Measurements from ENCODE around the gene GLI3. TPM values are rescaled to one million over a fixed set of nuclear protein-coding genes. Genes with fewer than 3 reads are reported as not detected.

GLI3 gene
- total RNA-seq (under 1 TPM in 1 of 2 experiments, not detected in 1; 0.06 TPM), polyA plus RNA-seq (under 1 TPM in 1 of 2 donors, not detected in 1; 0.13 TPM)

- ChIA-PET POLR2A (ENCODE audit: partially characterized antibody) (no interaction called here), CTCF (ENCODE audit: partially characterized antibody) (no interaction called here)
- Mint-ChIP-seq H3K4me3 (peak within 1 kb of the TSS; percentile 60 to 79 (median 73)), H3K27me3 (peaks cover 32 to 33% of the 10 kb centered on the region in 2 donors), H3K27ac (no peak within 1 kb of the TSS), H3K9me3 (peaks cover 0 to 4% (median 0%) of the 10 kb centered on the region in 8 donors), H3K36me3 (no peaks in the 10 kb centered on the region), H3K4me1 (peaks cover 5 to 24% (median 12%) of the 10 kb centered on the region in 4 donors)
- intact Hi-C loops (cut with micrococcal nuclease): no loop called here
- no peak for DNase-seq
- Histone ChIP-seq H3K27ac (ENCODE audit: low read depth, low read length) (no peak within 1 kb of the TSS), H3K27me3 (ENCODE audit: insufficient read depth, low read length) (peaks cover 8% of the 10 kb centered on the region), H3K36me3 (ENCODE audit: insufficient read depth, low read length) (no peaks in the 10 kb centered on the region), H3K9me3 (ENCODE audit: control insufficient read depth in 1 of 2, low read length in 2 of 2) (no peaks in the 10 kb centered on the region), H3K4me3 (ENCODE audit: low read length in 2 of 2) (no peak within 1 kb of the TSS), H3K4me1 (ENCODE audit: insufficient read depth, low read length) (no peaks in the 10 kb centered on the region)
Observed at GRCh38 chr7:42236976-42237810, at the start of gene GLI3. Gene GLI3 (minus strand): TSS chr7:42237209. CDS start chr7:42223253, 13,956 bp downstream.

GRCh38 chr7:42285383-42285824 is 48.4 kb upstream of the GLI3 start:
- H3K27ac ChIP-seq (ENCODE audit: low read depth, low read length): no peak overlapping the region
- Mint-ChIP-seq H3K9me3 (peaks cover 0 to 3% (median 0%) of the 10 kb centered on the region in 8 donors), H3K4me3 (no peak overlapping the region), H3K27ac (no peak overlapping the region), H3K36me3 (no peaks in the 10 kb centered on the region), H3K27me3 (no peaks in the 10 kb centered on the region), H3K4me1 (no peaks in the 10 kb centered on the region)
- H3K36me3 ChIP-seq (ENCODE audit: insufficient read depth, low read length): no peaks in the 10 kb centered on the region
- intact Hi-C loops (cut with micrococcal nuclease): no loop called here
- H3K4me3 ChIP-seq (ENCODE audit: low read length in 2 of 2): no peak overlapping the region
- H3K27me3 ChIP-seq (ENCODE audit: insufficient read depth, low read length): no peaks in the 10 kb centered on the region
- POLR2A ChIA-PET (ENCODE audit: partially characterized antibody): no interaction called here
- H3K4me1 ChIP-seq (ENCODE audit: insufficient read depth, low read length): no peaks in the 10 kb centered on the region
- no peaks in the 10 kb centered on the region for H3K9me3 ChIP-seq (ENCODE audit: control insufficient read depth in 1 of 2, low read length in 2 of 2)
- DNase-seq: no peak
- CTCF ChIA-PET (ENCODE audit: partially characterized antibody): no interaction called here

- Histone ChIP-seq H3K4me3 (ENCODE audit: low read length in 2 of 2) (no peak overlapping the region), H3K27ac (ENCODE audit: low read depth, low read length) (no peak overlapping the region), H3K9me3 (ENCODE audit: control insufficient read depth in 1 of 2, low read length in 2 of 2) (no peaks in the 10 kb centered on the region), H3K27me3 (ENCODE audit: insufficient read depth, low read length) (no peaks in the 10 kb centered on the region), H3K4me1 (ENCODE audit: insufficient read depth, low read length) (no peaks in the 10 kb centered on the region), H3K36me3 (ENCODE audit: insufficient read depth, low read length) (no peaks in the 10 kb centered on the region)
- no peak for DNase-seq
- Mint-ChIP-seq H3K4me3 (no peak overlapping the region), H3K27ac (no peak overlapping the region), H3K27me3 (no peaks in the 10 kb centered on the region), H3K4me1 (no peaks in the 10 kb centered on the region), H3K9me3 (peaks cover 0 to 5% (median 0%) of the 10 kb centered on the region in 8 donors), H3K36me3 (no peaks in the 10 kb centered on the region)
- POLR2A ChIA-PET (ENCODE audit: partially characterized antibody): no interaction called here
- CTCF ChIA-PET (ENCODE audit: partially characterized antibody): no interaction called here
- intact Hi-C loops (cut with micrococcal nuclease): no loop called here
Observed at GRCh38 chr7:42283553-42283952, 46.5 kb upstream of the GLI3 start.

GRCh38 chr7:42278344-42278743 is 41.3 kb upstream of the GLI3 start:
- H3K4me3 Mint-ChIP-seq: no peak overlapping the region
- H3K27me3 Mint-ChIP-seq: no peaks in the 10 kb centered on the region
- Histone ChIP-seq H3K4me1 (ENCODE audit: insufficient read depth, low read length) (no peaks in the 10 kb centered on the region), H3K9me3 (ENCODE audit: control insufficient read depth in 1 of 2, low read length in 2 of 2) (no peaks in the 10 kb centered on the region), H3K36me3 (ENCODE audit: insufficient read depth, low read length) (no peaks in the 10 kb centered on the region), H3K4me3 (ENCODE audit: low read length in 2 of 2) (no peak overlapping the region), H3K27ac (ENCODE audit: low read depth, low read length) (no peak overlapping the region), H3K27me3 (ENCODE audit: insufficient read depth, low read length) (no peaks in the 10 kb centered on the region)
- H3K9me3 Mint-ChIP-seq: peaks cover 0 to 5% (median 0%) of the 10 kb centered on the region in 8 donors
- H3K27ac Mint-ChIP-seq: no peak overlapping the region
- DNase-seq: no peak
- CTCF ChIA-PET (ENCODE audit: partially characterized antibody): no interaction called here
- H3K36me3 Mint-ChIP-seq: no peaks in the 10 kb centered on the region
- intact Hi-C loops (cut with micrococcal nuclease): no loop called here
- POLR2A ChIA-PET (ENCODE audit: partially characterized antibody): no interaction called here
- H3K4me1 Mint-ChIP-seq: no peaks in the 10 kb centered on the region

GRCh38 chr7:42274053-42274452 is 37.0 kb upstream of the GLI3 start:
- POLR2A ChIA-PET (ENCODE audit: partially characterized antibody): no interaction called here
- Histone ChIP-seq H3K36me3 (ENCODE audit: insufficient read depth, low read length) (no peaks in the 10 kb centered on the region), H3K27ac (ENCODE audit: low read depth, low read length) (no peak overlapping the region), H3K4me1 (ENCODE audit: insufficient read depth, low read length) (no peaks in the 10 kb centered on the region), H3K9me3 (ENCODE audit: control insufficient read depth in 1 of 2, low read length in 2 of 2) (no peaks in the 10 kb centered on the region), H3K4me3 (ENCODE audit: low read length in 2 of 2) (no peak overlapping the region), H3K27me3 (ENCODE audit: insufficient read depth, low read length) (no peaks in the 10 kb centered on the region)
- no peak overlapping the region for H3K4me3 Mint-ChIP-seq
- DNase-seq: no peak
- peaks cover 0 to under 1% (median 0%) of the 10 kb centered on the region in 4 donors for H3K4me1 Mint-ChIP-seq
- H3K36me3 Mint-ChIP-seq: no peaks in the 10 kb centered on the region
- H3K9me3 Mint-ChIP-seq: peaks cover 0 to 7% (median 0%) of the 10 kb centered on the region in 8 donors
- intact Hi-C loops (cut with micrococcal nuclease): no loop called here
- CTCF ChIA-PET (ENCODE audit: partially characterized antibody): no interaction called here
- peaks cover 0 to 2% of the 10 kb centered on the region in 2 donors for H3K27me3 Mint-ChIP-seq
- H3K27ac Mint-ChIP-seq: no peak overlapping the region

- Mint-ChIP-seq H3K4me1 (peaks cover 0 to 5% (median 0%) of the 10 kb centered on the region in 4 donors), H3K36me3 (no peaks in the 10 kb centered on the region), H3K27me3 (peaks cover 0 to 4% of the 10 kb centered on the region in 2 donors), H3K4me3 (no peak overlapping the region), H3K9me3 (peaks cover 0 to 7% (median 0%) of the 10 kb centered on the region in 8 donors), H3K27ac (peak overlapping the region in 1 of 7 donors; percentile 23)
- intact Hi-C loops (cut with micrococcal nuclease): no loop called here
- Histone ChIP-seq H3K4me3 (ENCODE audit: low read length in 2 of 2) (no peak overlapping the region), H3K4me1 (ENCODE audit: insufficient read depth, low read length) (no peaks in the 10 kb centered on the region), H3K27me3 (ENCODE audit: insufficient read depth, low read length) (no peaks in the 10 kb centered on the region), H3K27ac (ENCODE audit: low read depth, low read length) (no peak overlapping the region), H3K36me3 (ENCODE audit: insufficient read depth, low read length) (no peaks in the 10 kb centered on the region), H3K9me3 (ENCODE audit: control insufficient read depth in 1 of 2, low read length in 2 of 2) (no peaks in the 10 kb centered on the region)
- ChIA-PET POLR2A (ENCODE audit: partially characterized antibody) (no interaction called here), CTCF (ENCODE audit: partially characterized antibody) (no interaction called here)
- no peak for DNase-seq
Observed at GRCh38 chr7:42272793-42273665, 36.0 kb upstream of the GLI3 start.

GRCh38 chr7:42269161-42269560 is 32.2 kb upstream of the GLI3 start:
- Mint-ChIP-seq H3K4me3 (no peak overlapping the region), H3K9me3 (peaks cover 0 to 7% (median 0%) of the 10 kb centered on the region in 8 donors), H3K36me3 (no peaks in the 10 kb centered on the region), H3K4me1 (peaks cover 0 to 5% (median 0%) of the 10 kb centered on the region in 4 donors), H3K27ac (no peak overlapping the region), H3K27me3 (peaks cover 0 to 4% of the 10 kb centered on the region in 2 donors)
- no peaks in the 10 kb centered on the region for H3K4me1 ChIP-seq (ENCODE audit: insufficient read depth, low read length)
- intact Hi-C loops (cut with micrococcal nuclease): no loop called here
- H3K27me3 ChIP-seq (ENCODE audit: insufficient read depth, low read length): no peaks in the 10 kb centered on the region
- no peaks in the 10 kb centered on the region for H3K36me3 ChIP-seq (ENCODE audit: insufficient read depth, low read length)
- ChIA-PET POLR2A (ENCODE audit: partially characterized antibody) (no interaction called here), CTCF (ENCODE audit: partially characterized antibody) (no interaction called here)
- no peaks in the 10 kb centered on the region for H3K9me3 ChIP-seq (ENCODE audit: control insufficient read depth in 1 of 2, low read length in 2 of 2)
- no peak overlapping the region for H3K27ac ChIP-seq (ENCODE audit: low read depth, low read length)
- no peak overlapping the region for H3K4me3 ChIP-seq (ENCODE audit: low read length in 2 of 2)
- DNase-seq: peak in 1 of 5 donors; percentile 1

Measured in CD4-positive, alpha-beta memory T cell (primary cell).